Effector memory CD8-positive, alpha-beta T cell (primary cell): ENCODE results near the gene COG1.

Experiments used
- ATAC-seq: fragments of 150-1000 bp; cut with Tn5 transposase; replicated peaks from 2 replicates; pipeline ENCODE4 v1.10.0; 2021; ENCODE audit warnings: mild to moderate bottlenecking, moderate library complexity
- DNase-seq, 3 experiments: peaks; one replicate each; pipeline ENCODE4 v3.0.0; 2021
- H3K27ac Mint-ChIP-seq, 2 donors: one replicate each; pipeline ENCODE4 v1.8.0; 2022; ENCODE audit warnings: mild to moderate bottlenecking in 2 of 2, mixed read lengths in 2 of 2, moderate library complexity in 2 of 2
- H3K27me3 Mint-ChIP-seq, 2 donors: one replicate each; pipeline ENCODE4 v1.8.0; 2022; ENCODE audit warnings: mixed read lengths in 2 of 2
- H3K36me3 Mint-ChIP-seq: one replicate; pipeline ENCODE4 v1.8.0; 2022; ENCODE audit warnings: mild to moderate bottlenecking, moderate library complexity, mixed read lengths; ENCODE audit not compliant: insufficient read depth
- H3K4me1 Mint-ChIP-seq, 2 donors: one replicate each; pipeline ENCODE4 v1.8.0; 2022; ENCODE audit warnings: low read depth in 2 of 2, mixed read lengths in 2 of 2
- H3K4me3 Mint-ChIP-seq, 2 donors: one replicate each; pipeline ENCODE4 v1.8.0; 2022; ENCODE audit warnings: mild to moderate bottlenecking in 2 of 2, mixed read lengths in 2 of 2, moderate library complexity in 2 of 2
- H3K9me3 Mint-ChIP-seq, 2 donors: one replicate each; pipeline ENCODE4 v1.8.0; 2022; ENCODE audit warnings: mixed read lengths in 2 of 2

Gene COG1

GRCh38 chr17:73158133-73158532 is 34.7 kb upstream of the COG1 start:
- peaks cover 44 to 78% of the 10 kb centered on the region in 2 donors for H3K27me3 Mint-ChIP-seq
- H3K4me1 Mint-ChIP-seq, result peaks cover 2 to 5% of the 10 kb centered on the region in 2 donors
- H3K27ac Mint-ChIP-seq, result no peak overlapping the region
- no peaks in the 10 kb centered on the region for H3K9me3 Mint-ChIP-seq
- H3K36me3 Mint-ChIP-seq, result no peaks in the 10 kb centered on the region
- H3K4me3 Mint-ChIP-seq, result no peak overlapping the region
- no peak for DNase-seq
- ATAC-seq, result no peak

- no peak overlapping the region for H3K27ac Mint-ChIP-seq
- peaks cover 68 to 87% of the 10 kb centered on the region in 2 donors for H3K27me3 Mint-ChIP-seq
- DNase-seq (no peak), ATAC-seq (no peak)
- no peak overlapping the region for H3K4me3 Mint-ChIP-seq
- H3K4me1 Mint-ChIP-seq, result peaks cover 8 to 10% of the 10 kb centered on the region in 2 donors
- no peaks in the 10 kb centered on the region for H3K36me3 Mint-ChIP-seq
- H3K9me3 Mint-ChIP-seq, result no peaks in the 10 kb centered on the region
Observed at GRCh38 chr17:73160980-73161630, 31.8 kb upstream of the COG1 start.

GRCh38 chr17:73163043-73163442 is 29.8 kb upstream of the COG1 start:
- no peak overlapping the region for H3K4me3 Mint-ChIP-seq
- peaks cover 16 to 21% of the 10 kb centered on the region in 2 donors for H3K4me1 Mint-ChIP-seq
- H3K27ac Mint-ChIP-seq, result no peak overlapping the region
- ATAC-seq (no peak), DNase-seq (no peak)
- H3K9me3 Mint-ChIP-seq, result no peaks in the 10 kb centered on the region
- H3K36me3 Mint-ChIP-seq, result no peaks in the 10 kb centered on the region
- H3K27me3 Mint-ChIP-seq, result peaks cover 87 to 98% of the 10 kb centered on the region in 2 donors

GRCh38 chr17:73165616-73166404 is 27.0 kb upstream of the COG1 start:
- peak overlapping the region; percentile 51 to 65 for H3K4me3 Mint-ChIP-seq
- no peaks in the 10 kb centered on the region for H3K36me3 Mint-ChIP-seq
- H3K9me3 Mint-ChIP-seq, result no peaks in the 10 kb centered on the region
- H3K4me1 Mint-ChIP-seq, result peaks cover 16 to 21% of the 10 kb centered on the region in 2 donors
- H3K27ac Mint-ChIP-seq, result no peak overlapping the region
- ATAC-seq (no peak), DNase-seq (no peak)
- H3K27me3 Mint-ChIP-seq, result peaks cover 78 to 97% of the 10 kb centered on the region in 2 donors

GRCh38 chr17:73166731-73167581 is 25.9 kb upstream of the COG1 start:
- Mint-ChIP-seq H3K4me1 (peaks cover 16 to 21% of the 10 kb centered on the region in 2 donors), H3K27me3 (peaks cover 71 to 85% of the 10 kb centered on the region in 2 donors), H3K27ac (no peak overlapping the region), H3K4me3 (peak overlapping the region; percentile 28 to 31), H3K36me3 (no peaks in the 10 kb centered on the region), H3K9me3 (no peaks in the 10 kb centered on the region)
- ATAC-seq (no peak), DNase-seq (no peak)

- no peaks in the 10 kb centered on the region for H3K36me3 Mint-ChIP-seq
- H3K4me1 Mint-ChIP-seq, result peaks cover 16 to 21% of the 10 kb centered on the region in 2 donors
- peaks cover 56 to 68% of the 10 kb centered on the region in 2 donors for H3K27me3 Mint-ChIP-seq
- H3K27ac Mint-ChIP-seq, result no peak overlapping the region
- no peaks in the 10 kb centered on the region for H3K9me3 Mint-ChIP-seq
- no peak overlapping the region for H3K4me3 Mint-ChIP-seq
- DNase-seq (no peak), ATAC-seq (no peak)
Observed at GRCh38 chr17:73168667-73169066, 24.2 kb upstream of the COG1 start.

GRCh38 chr17:73170324-73170723 is 22.5 kb upstream of the COG1 start:
- Mint-ChIP-seq H3K27ac (no peak overlapping the region), H3K9me3 (no peaks in the 10 kb centered on the region), H3K27me3 (peaks cover 40 to 51% of the 10 kb centered on the region in 2 donors), H3K4me3 (no peak overlapping the region), H3K4me1 (peaks cover 9 to 17% of the 10 kb centered on the region in 2 donors), H3K36me3 (no peaks in the 10 kb centered on the region)
- DNase-seq (no peak), ATAC-seq (no peak)

- ATAC-seq, result no peak
Observed at GRCh38 chr17:73172252-73172651, 20.6 kb upstream of the COG1 start.

GRCh38 chr17:73174126-73174525 is 18.7 kb upstream of the COG1 start:
- no peak for ATAC-seq
- Mint-ChIP-seq H3K36me3 (no peaks in the 10 kb centered on the region), H3K27me3 (peaks cover 2 to 13% of the 10 kb centered on the region in 2 donors), H3K4me1 (no peaks in the 10 kb centered on the region), H3K4me3 (no peak overlapping the region), H3K9me3 (no peaks in the 10 kb centered on the region), H3K27ac (no peak overlapping the region)
- no peak for DNase-seq

More at GRCh38 chr17:73172252-73172651, 20.6 kb upstream of the COG1 start:
- Mint-ChIP-seq H3K27ac (no peak overlapping the region), H3K4me1 (peaks cover 0 to 6% of the 10 kb centered on the region in 2 donors), H3K36me3 (no peaks in the 10 kb centered on the region), H3K27me3 (peaks cover 21 to 32% of the 10 kb centered on the region in 2 donors), H3K4me3 (no peak overlapping the region), H3K9me3 (no peaks in the 10 kb centered on the region)
- DNase-seq, result no peak

- H3K4me3 Mint-ChIP-seq, result no peak overlapping the region
- H3K4me1 Mint-ChIP-seq, result no peaks in the 10 kb centered on the region
- H3K27ac Mint-ChIP-seq, result no peak overlapping the region
- H3K9me3 Mint-ChIP-seq, result no peaks in the 10 kb centered on the region
- DNase-seq (no peak), ATAC-seq (no peak)
- H3K36me3 Mint-ChIP-seq, result no peaks in the 10 kb centered on the region
- no peaks in the 10 kb centered on the region for H3K27me3 Mint-ChIP-seq
Observed at GRCh38 chr17:73175962-73176565, 16.8 kb upstream of the COG1 start.

GRCh38 chr17:73179387-73179786 is 13.5 kb upstream of the COG1 start:
- Mint-ChIP-seq H3K9me3 (no peaks in the 10 kb centered on the region), H3K27ac (no peak overlapping the region), H3K4me1 (no peaks in the 10 kb centered on the region), H3K36me3 (no peaks in the 10 kb centered on the region), H3K27me3 (no peaks in the 10 kb centered on the region), H3K4me3 (no peak overlapping the region)
- ATAC-seq, result no peak
- DNase-seq, result no peak

- H3K36me3 Mint-ChIP-seq, result no peaks in the 10 kb centered on the region
- no peak for DNase-seq
- no peaks in the 10 kb centered on the region for H3K4me1 Mint-ChIP-seq
- no peak overlapping the region for H3K27ac Mint-ChIP-seq
- no peak for ATAC-seq
- H3K27me3 Mint-ChIP-seq, result no peaks in the 10 kb centered on the region
- H3K9me3 Mint-ChIP-seq, result no peaks in the 10 kb centered on the region
- H3K4me3 Mint-ChIP-seq, result no peak overlapping the region
Observed at GRCh38 chr17:73179878-73180277, 13.0 kb upstream of the COG1 start.
